HEK293 (cell line): ENCODE data around the gene VAT1L.
A peak's percentile ranks its signal among the peaks of the same experiment; 100 is the strongest.

Source experiments
- CTCF ChIA-PET: fragments of 350-600 bp; formaldehyde crosslinking; extraction: SDS; loops from one replicate; lab custom pipeline; 2021; ENCODE audit warnings: antibody characterized with exemption; lab: Yijun Ruan, JAX
- POLR2A ChIA-PET: fragments of 300-600 bp; formaldehyde crosslinking; extraction: SDS; loops from one replicate; lab custom pipeline; 2020; ENCODE audit warnings: antibody characterized with exemption, inconsistent platforms; lab: Yijun Ruan, JAX
- H3K27ac ChIP-seq: fragments of 200-500 bp; sonication (Bioruptor generic); 2 replicates; pipeline ENCODE4 v1.5.1; 2014; ENCODE audit warnings: low read depth, low read length, control low read depth, inconsistent platforms; ENCODE audit errors: extremely low read depth
- H3K36me3 ChIP-seq, 2 experiments: fragments of 200-500 bp in 1 of 2; sonication (Bioruptor generic) in 1 of 2; 1 replicate in 1 of 2; 2 replicates in 1 of 2; pipeline ENCODE4 v1.5.1; 2014 to 2017; ENCODE audit warnings: inconsistent platforms in 2 of 2, low read length in 2 of 2; ENCODE audit not compliant: control insufficient read depth in 2 of 2, insufficient read depth in 1 of 2
- H3K4me1 ChIP-seq: fragments of 200-500 bp; sonication (Bioruptor generic); 2 replicates; pipeline ENCODE4 v1.5.1; 2014; ENCODE audit warnings: mild to moderate bottlenecking, low read length, inconsistent platforms; ENCODE audit not compliant: control insufficient read depth, insufficient read depth
- H3K4me3 ChIP-seq: 2 replicates; pipeline ENCODE4 v1.5.1; 2011; ENCODE audit warnings: low read depth, mild to moderate bottlenecking, control low read depth, low read length, moderate library complexity
- H3K9me3 ChIP-seq: fragments of 200-500 bp; sonication (Bioruptor generic); 2 replicates; pipeline ENCODE4 v1.5.1; 2014; ENCODE audit warnings: low read depth, low read length, inconsistent platforms; ENCODE audit not compliant: control insufficient read depth, insufficient read depth
- HOXA7 ChIP-seq: sonication (generic); formaldehyde crosslinking; IDR thresholded peaks from 2 replicates; pipeline ENCODE4 v1.8.1; 2022; ENCODE audit warnings: missing genetic modification reagents, borderline replicate concordance
- KLF9 ChIP-seq: fragments of 450-650 bp; formaldehyde crosslinking; IDR thresholded peaks from 2 replicates; pipeline ENCODE4 v1.5.1; 2016; ENCODE audit warnings: missing biosample characterization, missing genetic modification characterization, low read depth
- SP2 ChIP-seq: fragments of 450-650 bp; formaldehyde crosslinking; IDR thresholded peaks from 2 replicates; pipeline ENCODE4 v1.5.1; 2016; ENCODE audit warnings: missing biosample characterization, missing genetic modification characterization
- TCF7L2 ChIP-seq: IDR thresholded peaks from 2 replicates; pipeline ENCODE4 v1.6.1; 2011; ENCODE audit warnings: low read depth, mild to moderate bottlenecking, inconsistent platforms, low read length, moderate library complexity, borderline replicate concordance
- TRIM28 ChIP-seq: IDR thresholded peaks from 2 replicates; pipeline ENCODE4 v1.6.1; 2011; ENCODE audit warnings: low read length, control low read depth, borderline replicate concordance
- ZBTB20 ChIP-seq: fragments of 450-650 bp; formaldehyde crosslinking; IDR thresholded peaks from 2 replicates; pipeline ENCODE4 v1.5.1; 2016; ENCODE audit warnings: missing biosample characterization, missing genetic modification characterization
- ZBTB48 ChIP-seq: fragments of 450-650 bp; formaldehyde crosslinking; IDR thresholded peaks from 2 replicates; pipeline ENCODE4 v1.5.1; 2016; ENCODE audit warnings: missing biosample characterization, missing genetic modification characterization
- ZEB2 ChIP-seq: fragments of 450-650 bp; formaldehyde crosslinking; IDR thresholded peaks from 2 replicates; pipeline ENCODE4 v1.5.1; 2016; ENCODE audit warnings: missing biosample characterization, missing genetic modification characterization
- ZNF169 ChIP-seq: fragments of 450-650 bp; formaldehyde crosslinking; IDR thresholded peaks from 2 replicates; pipeline ENCODE4 v1.5.1; 2016; ENCODE audit warnings: missing biosample characterization, missing genetic modification characterization
- ZNF202 ChIP-seq: fragments of 450-650 bp; formaldehyde crosslinking; IDR thresholded peaks from 2 replicates; pipeline ENCODE4 v1.5.1; 2016; ENCODE audit warnings: missing biosample characterization, missing genetic modification characterization, borderline replicate concordance
- ZNF292 ChIP-seq: fragments of 450-650 bp; formaldehyde crosslinking; IDR thresholded peaks from 2 replicates; pipeline ENCODE4 v1.5.1; 2016; ENCODE audit warnings: low read depth, missing biosample characterization, missing genetic modification characterization, borderline replicate concordance
- ZNF426 ChIP-seq: fragments of 450-650 bp; formaldehyde crosslinking; IDR thresholded peaks from 2 replicates; pipeline ENCODE4 v1.5.1; 2017; ENCODE audit warnings: missing biosample characterization, missing genetic modification characterization, mild to moderate bottlenecking, inconsistent platforms, moderate library complexity
- ZNF433 ChIP-seq: fragments of 450-650 bp; formaldehyde crosslinking; IDR thresholded peaks from 2 replicates; pipeline ENCODE4 v1.5.1; 2016; ENCODE audit warnings: missing biosample characterization, missing genetic modification characterization, low read depth
- ZNF473 ChIP-seq: fragments of 450-650 bp; formaldehyde crosslinking; IDR thresholded peaks from 2 replicates; pipeline ENCODE4 v1.5.1; 2017; ENCODE audit warnings: missing biosample characterization, missing genetic modification characterization
- ZNF514 ChIP-seq: fragments of 450-650 bp; formaldehyde crosslinking; IDR thresholded peaks from 2 replicates; pipeline ENCODE4 v1.5.1; 2016; ENCODE audit warnings: missing biosample characterization, missing genetic modification characterization
- ZNF521 ChIP-seq: fragments of 450-650 bp; formaldehyde crosslinking; IDR thresholded peaks from 2 replicates; pipeline ENCODE4 v1.5.1; 2017; ENCODE audit warnings: missing biosample characterization, mild to moderate bottlenecking, missing genetic modification characterization
- ZNF560 ChIP-seq: fragments of 450-650 bp; formaldehyde crosslinking; IDR thresholded peaks from 2 replicates; pipeline ENCODE4 v1.5.1; 2017; ENCODE audit warnings: missing biosample characterization, missing genetic modification characterization, borderline replicate concordance
- ZNF600 ChIP-seq: fragments of 450-650 bp; formaldehyde crosslinking; IDR thresholded peaks from 2 replicates; pipeline ENCODE4 v1.5.1; 2016; ENCODE audit warnings: missing biosample characterization, missing genetic modification characterization
- ZNF624 ChIP-seq: fragments of 450-650 bp; formaldehyde crosslinking; IDR thresholded peaks from 2 replicates; pipeline ENCODE4 v1.5.1; 2017; ENCODE audit warnings: missing biosample characterization, missing genetic modification characterization
- ZNF658 ChIP-seq: fragments of 450-650 bp; formaldehyde crosslinking; IDR thresholded peaks from 2 replicates; pipeline ENCODE4; 2016; ENCODE audit warnings: missing biosample characterization, missing genetic modification characterization
- ZNF664 ChIP-seq: fragments of 450-650 bp; formaldehyde crosslinking; IDR thresholded peaks from 2 replicates; pipeline ENCODE4 v1.5.1; 2016; ENCODE audit warnings: missing biosample characterization, missing genetic modification characterization
- ZNF791 ChIP-seq: fragments of 450-650 bp; formaldehyde crosslinking; IDR thresholded peaks from 2 replicates; pipeline ENCODE4 v1.5.1; 2016; ENCODE audit warnings: missing biosample characterization, missing genetic modification characterization
- ZNF830 ChIP-seq: fragments of 450-650 bp; IDR thresholded peaks from 2 replicates; pipeline ENCODE4 v1.5.0; 2018; ENCODE audit warnings: missing biosample characterization, missing genetic modification characterization, low read depth, mild to moderate bottlenecking, moderate library complexity
- TF ChIP-seq, protein P1 (sequence below): fragments of 450-650 bp; formaldehyde crosslinking; IDR thresholded peaks from 2 replicates; pipeline ENCODE4 v1.5.1; 2016; ENCODE audit warnings: missing biosample characterization, missing genetic modification characterization
- TF ChIP-seq, protein P2 (sequence below): fragments of 450-650 bp; formaldehyde crosslinking; IDR thresholded peaks from 2 replicates; pipeline ENCODE4 v1.5.1; 2016; ENCODE audit warnings: missing biosample characterization, missing genetic modification characterization
- TF ChIP-seq, protein P3 (sequence below): sonication (generic); formaldehyde crosslinking; IDR thresholded peaks from 2 replicates; pipeline ENCODE4 v1.8.1; 2022; ENCODE audit warnings: mild to moderate bottlenecking, moderate library complexity, missing genetic modification reagents
- TF ChIP-seq, protein P4 (sequence below): fragments of 450-650 bp; formaldehyde crosslinking; IDR thresholded peaks from 2 replicates; pipeline ENCODE4 v1.5.1; 2016; ENCODE audit warnings: missing biosample characterization, missing genetic modification characterization
- TF ChIP-seq, protein P5 (sequence below): fragments of 450-650 bp; formaldehyde crosslinking; IDR thresholded peaks from 2 replicates; pipeline ENCODE4 v1.5.1; 2016; ENCODE audit warnings: missing biosample characterization, missing genetic modification characterization

VAT1L gene

DNA sequence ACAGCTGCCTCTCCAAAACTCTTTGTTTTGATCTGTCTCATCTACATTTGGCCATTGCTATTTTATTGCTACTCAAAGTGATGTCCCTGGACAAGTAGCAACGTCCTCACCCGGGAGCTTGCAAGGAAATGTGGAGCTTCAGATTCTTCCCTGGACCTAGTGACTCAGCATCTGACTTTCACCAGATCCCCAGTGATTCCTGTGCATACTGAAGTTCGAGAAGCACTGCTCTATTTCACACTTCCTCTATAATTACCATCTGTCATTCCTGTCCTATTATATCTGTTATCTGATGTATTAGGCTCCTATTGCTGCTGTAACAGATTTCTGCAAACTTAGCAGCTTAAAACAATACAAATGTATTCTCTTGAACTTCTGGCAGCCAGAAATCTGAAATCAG lies 28.5 kb upstream of the VAT1L start (continued):
- TF ChIP-seq ZNF514 (tag by site-specific recombination) (no peak), ZNF560 (tag by site-specific recombination) (no peak), ZNF169 (tag by site-specific recombination) (no peak), HOXA7 (CRISPR knock-in tag) (no peak), ZNF600 (tag by site-specific recombination) (no peak), ZNF664 (no peak), ZBTB20 (tag by site-specific recombination) (no peak)
- TF ChIP-seq, protein P1, sequence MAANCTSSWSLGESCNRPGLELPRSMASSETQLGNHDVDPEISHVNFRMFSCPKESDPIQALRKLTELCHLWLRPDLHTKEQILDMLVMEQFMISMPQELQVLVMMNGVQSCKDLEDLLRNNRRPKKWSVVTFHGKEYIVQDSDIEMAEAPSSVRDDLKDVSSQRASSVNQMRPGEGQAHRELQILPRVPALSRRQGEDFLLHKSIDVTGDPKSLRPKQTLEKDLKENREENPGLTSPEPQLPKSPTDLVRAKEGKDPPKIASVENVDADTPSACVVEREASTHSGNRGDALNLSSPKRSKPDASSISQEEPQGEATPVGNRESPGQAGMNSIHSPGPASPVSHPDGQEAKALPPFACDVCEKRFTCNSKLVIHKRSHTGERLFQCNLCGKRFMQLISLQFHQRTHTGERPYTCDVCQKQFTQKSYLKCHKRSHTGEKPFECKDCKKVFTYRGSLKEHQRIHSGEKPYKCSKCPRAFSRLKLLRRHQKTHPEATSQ (tag by site-specific recombination) = no peak
- TF ChIP-seq, protein P2, sequence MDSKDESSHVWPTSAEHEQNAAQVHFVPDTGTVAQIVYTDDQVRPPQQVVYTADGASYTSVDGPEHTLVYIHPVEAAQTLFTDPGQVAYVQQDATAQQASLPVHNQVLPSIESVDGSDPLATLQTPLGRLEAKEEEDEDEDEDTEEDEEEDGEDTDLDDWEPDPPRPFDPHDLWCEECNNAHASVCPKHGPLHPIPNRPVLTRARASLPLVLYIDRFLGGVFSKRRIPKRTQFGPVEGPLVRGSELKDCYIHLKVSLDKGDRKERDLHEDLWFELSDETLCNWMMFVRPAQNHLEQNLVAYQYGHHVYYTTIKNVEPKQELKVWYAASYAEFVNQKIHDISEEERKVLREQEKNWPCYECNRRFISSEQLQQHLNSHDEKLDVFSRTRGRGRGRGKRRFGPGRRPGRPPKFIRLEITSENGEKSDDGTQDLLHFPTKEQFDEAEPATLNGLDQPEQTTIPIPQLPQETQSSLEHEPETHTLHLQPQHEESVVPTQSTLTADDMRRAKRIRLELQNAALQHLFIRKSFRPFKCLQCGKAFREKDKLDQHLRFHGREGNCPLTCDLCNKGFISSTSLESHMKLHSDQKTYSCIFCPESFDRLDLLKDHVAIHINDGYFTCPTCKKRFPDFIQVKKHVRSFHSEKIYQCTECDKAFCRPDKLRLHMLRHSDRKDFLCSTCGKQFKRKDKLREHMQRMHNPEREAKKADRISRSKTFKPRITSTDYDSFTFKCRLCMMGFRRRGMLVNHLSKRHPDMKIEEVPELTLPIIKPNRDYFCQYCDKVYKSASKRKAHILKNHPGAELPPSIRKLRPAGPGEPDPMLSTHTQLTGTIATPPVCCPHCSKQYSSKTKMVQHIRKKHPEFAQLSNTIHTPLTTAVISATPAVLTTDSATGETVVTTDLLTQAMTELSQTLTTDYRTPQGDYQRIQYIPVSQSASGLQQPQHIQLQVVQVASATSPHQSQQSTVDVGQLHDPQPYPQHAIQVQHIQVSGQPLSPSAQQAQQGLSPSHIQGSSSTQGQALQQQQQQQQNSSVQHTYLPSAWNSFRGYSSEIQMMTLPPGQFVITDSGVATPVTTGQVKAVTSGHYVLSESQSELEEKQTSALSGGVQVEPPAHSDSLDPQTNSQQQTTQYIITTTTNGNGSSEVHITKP (tag by site-specific recombination) = no peak

DNA sequence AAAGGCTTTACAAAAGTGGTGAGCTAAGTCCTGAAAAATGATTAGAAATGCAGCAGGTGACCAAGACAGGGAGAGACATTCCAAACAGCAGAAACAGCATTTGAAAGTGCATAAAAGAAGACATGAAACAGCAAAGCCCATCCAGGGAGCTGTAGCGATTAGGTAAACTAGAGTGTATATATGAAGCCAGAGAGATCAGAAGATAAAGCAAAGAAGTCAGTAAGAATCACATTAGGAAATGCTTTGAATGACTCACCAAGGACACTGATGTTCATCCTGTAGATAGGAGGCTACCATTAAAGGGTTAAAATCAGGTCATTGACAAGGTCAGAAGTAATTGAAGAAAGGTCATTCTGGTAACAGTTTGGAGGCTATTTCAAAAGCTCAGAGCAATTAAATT lies 27.6 kb upstream of the VAT1L start:
- H3K27ac ChIP-seq = no peak overlapping the region
- H3K36me3 ChIP-seq = no peaks in the 10 kb centered on the region
- H3K9me3 ChIP-seq = no peaks in the 10 kb centered on the region
- ChIA-PET POLR2A (interaction anchor here (1.2 kb wide), 1 partner anchor 38 kb away, joined by 3 read pairs; the partner anchor contains the start of gene NUDT7), CTCF (interaction anchor here (0.7 to 1.0 kb wide), 2 partner anchors 21 to 86 kb away, joined by 3 to 4 read pairs; no protein-coding TSS in a partner anchor)
- H3K4me1 ChIP-seq = no peaks in the 10 kb centered on the region; the same call in 1 of the 2 replicates
- no peak overlapping the region for H3K4me3 ChIP-seq
- TF ChIP-seq, protein P3, sequence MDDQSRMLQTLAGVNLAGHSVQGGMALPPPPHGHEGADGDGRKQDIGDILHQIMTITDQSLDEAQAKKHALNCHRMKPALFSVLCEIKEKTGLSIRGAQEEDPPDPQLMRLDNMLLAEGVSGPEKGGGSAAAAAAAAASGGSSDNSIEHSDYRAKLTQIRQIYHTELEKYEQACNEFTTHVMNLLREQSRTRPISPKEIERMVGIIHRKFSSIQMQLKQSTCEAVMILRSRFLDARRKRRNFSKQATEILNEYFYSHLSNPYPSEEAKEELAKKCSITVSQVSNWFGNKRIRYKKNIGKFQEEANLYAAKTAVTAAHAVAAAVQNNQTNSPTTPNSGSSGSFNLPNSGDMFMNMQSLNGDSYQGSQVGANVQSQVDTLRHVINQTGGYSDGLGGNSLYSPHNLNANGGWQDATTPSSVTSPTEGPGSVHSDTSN = no peak
- TF ChIP-seq ZNF292 (tag by site-specific recombination) (no peak), ZEB2 (no peak), KLF9 (tag by site-specific recombination) (no peak), SP2 (tag by site-specific recombination) (no peak), ZNF624 (no peak), TRIM28 (0 out of 2 replicates have a peak, but pooled peaks have one; percentile 30), TCF7L2 (peak; percentile 51; the same call in 1 of the 2 replicates), ZNF202 (tag by site-specific recombination) (no peak), ZNF791 (tag by site-specific recombination) (no peak), ZNF830 (no peak), ZNF658 (no peak), ZNF521 (no peak), ZNF426 (tag by site-specific recombination) (no peak), ZBTB48 (tag by site-specific recombination) (no peak), ZNF473 (tag by site-specific recombination) (no peak), ZNF433 (tag by site-specific recombination) (no peak)
- TF ChIP-seq, protein P4, sequence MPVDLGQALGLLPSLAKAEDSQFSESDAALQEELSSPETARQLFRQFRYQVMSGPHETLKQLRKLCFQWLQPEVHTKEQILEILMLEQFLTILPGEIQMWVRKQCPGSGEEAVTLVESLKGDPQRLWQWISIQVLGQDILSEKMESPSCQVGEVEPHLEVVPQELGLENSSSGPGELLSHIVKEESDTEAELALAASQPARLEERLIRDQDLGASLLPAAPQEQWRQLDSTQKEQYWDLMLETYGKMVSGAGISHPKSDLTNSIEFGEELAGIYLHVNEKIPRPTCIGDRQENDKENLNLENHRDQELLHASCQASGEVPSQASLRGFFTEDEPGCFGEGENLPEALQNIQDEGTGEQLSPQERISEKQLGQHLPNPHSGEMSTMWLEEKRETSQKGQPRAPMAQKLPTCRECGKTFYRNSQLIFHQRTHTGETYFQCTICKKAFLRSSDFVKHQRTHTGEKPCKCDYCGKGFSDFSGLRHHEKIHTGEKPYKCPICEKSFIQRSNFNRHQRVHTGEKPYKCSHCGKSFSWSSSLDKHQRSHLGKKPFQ (tag by site-specific recombination) = no peak
- TF ChIP-seq, protein P5, sequence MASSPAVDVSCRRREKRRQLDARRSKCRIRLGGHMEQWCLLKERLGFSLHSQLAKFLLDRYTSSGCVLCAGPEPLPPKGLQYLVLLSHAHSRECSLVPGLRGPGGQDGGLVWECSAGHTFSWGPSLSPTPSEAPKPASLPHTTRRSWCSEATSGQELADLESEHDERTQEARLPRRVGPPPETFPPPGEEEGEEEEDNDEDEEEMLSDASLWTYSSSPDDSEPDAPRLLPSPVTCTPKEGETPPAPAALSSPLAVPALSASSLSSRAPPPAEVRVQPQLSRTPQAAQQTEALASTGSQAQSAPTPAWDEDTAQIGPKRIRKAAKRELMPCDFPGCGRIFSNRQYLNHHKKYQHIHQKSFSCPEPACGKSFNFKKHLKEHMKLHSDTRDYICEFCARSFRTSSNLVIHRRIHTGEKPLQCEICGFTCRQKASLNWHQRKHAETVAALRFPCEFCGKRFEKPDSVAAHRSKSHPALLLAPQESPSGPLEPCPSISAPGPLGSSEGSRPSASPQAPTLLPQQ (tag by site-specific recombination) = no peak
